ENCODE data around the gene PCDHGA10. TPM values are rescaled to one million over a fixed set of nuclear protein-coding genes. Genes with fewer than 3 reads are reported as not detected.

The PCDHGA10 gene
- total RNA-seq, 1 experiment from 2014 or later = 3.8 TPM

- RAD21 ChIA-PET (ENCODE audit: low non-redundant PET in 1 of 2, low total read pairs in 2 of 2, uncharacterized antibody in 2 of 2, unreplicated experiment in 2 of 2) = no interaction called here
- no peaks in the 10 kb centered on the region for H3K79me2 ChIP-seq (ENCODE audit: insufficient read depth, low read length)
- no peaks in the 10 kb centered on the region for H4K20me1 ChIP-seq (ENCODE audit: insufficient read depth)
- no peaks in the 10 kb centered on the region for H3K9me2 ChIP-seq (ENCODE audit: insufficient read depth)
- no TSS peak for BruUV-seq (replicated peaks)
- intact Hi-C loops (cut with micrococcal nuclease) = no loop called here
- H2AFZ ChIP-seq (ENCODE audit: low read depth, low read length, poor library complexity, severe bottlenecking) = no peak within 1 kb of the TSS
- CTCF ChIA-PET = no interaction called here
- H3K4me3 ChIP-seq (replicated peaks in 1 of 2; ENCODE audit: low read depth in 1 of 2, low read length in 2 of 2) = no peak within 1 kb of the TSS
- no peaks in the 10 kb centered on the region for H3K27me3 ChIP-seq (ENCODE audit: insufficient read depth, low read length)
- no peak within 1 kb of the TSS for H3K27ac ChIP-seq (ENCODE audit: low read depth, low read length)
- H3K9ac ChIP-seq (ENCODE audit: low read length) = no peak within 1 kb of the TSS
- no peaks in the 10 kb centered on the region for H3K4me1 ChIP-seq (ENCODE audit: control insufficient read depth in 1 of 2, insufficient read depth in 2 of 2, low read length in 2 of 2)
- TF ChIP-seq ELF1 (IDR thresholded peaks at IDR 0.05; ENCODE audit: borderline replicate concordance, low read depth) (no peak), ATF3 (IDR thresholded peaks at IDR 0.05) (no peak), EGR1 (IDR thresholded peaks at IDR 0.05; ENCODE audit: low read depth) (no peak)
- H3K9me3 ChIP-seq (ENCODE audit: control insufficient read depth in 1 of 2, insufficient read depth in 1 of 2, low read depth in 1 of 2, low read length in 2 of 2) = no peaks in the 10 kb centered on the region; a peak in 2 of 4 replicates
- no peak within 1 kb of the TSS for H3K4me2 ChIP-seq (ENCODE audit: low read length)
- POLR2A ChIA-PET = no interaction called here
- ATAC-seq (no peak), DNase-seq (ENCODE audit: low read depth, low spot score) (no peak)
- H3K36me3 ChIP-seq (ENCODE audit: control insufficient read depth in 1 of 2, insufficient read depth in 2 of 2, low read length in 2 of 2) = no peaks in the 10 kb centered on the region
Measured at GRCh38 chr5:141382469-141383294, 30.1 kb upstream of the PCDHGA10 start, which contains the start of gene PCDHGA7. Gene PCDHGA7, plus strand, starts transcription at chr5:141382742. Its CDS starts 158 bp downstream, at chr5:141382900.

- Histone ChIP-seq H2AFZ (ENCODE audit: low read depth, low read length, poor library complexity, severe bottlenecking) (no peak overlapping the region), H3K4me2 (ENCODE audit: low read length) (no peak overlapping the region), H3K27me3 (ENCODE audit: insufficient read depth, low read length) (no peaks in the 10 kb centered on the region), H3K9me3 (ENCODE audit: control insufficient read depth in 1 of 2, insufficient read depth in 1 of 2, low read depth in 1 of 2, low read length in 2 of 2) (no peaks in the 10 kb centered on the region; a peak in 2 of 4 replicates), H3K4me3 (replicated peaks in 1 of 2; ENCODE audit: low read depth in 1 of 2, low read length in 2 of 2) (no peak overlapping the region), H3K36me3 (ENCODE audit: control insufficient read depth in 1 of 2, insufficient read depth in 2 of 2, low read length in 2 of 2) (no peaks in the 10 kb centered on the region), H3K79me2 (ENCODE audit: insufficient read depth, low read length) (no peaks in the 10 kb centered on the region), H3K9ac (ENCODE audit: low read length) (no peak overlapping the region), H3K4me1 (ENCODE audit: control insufficient read depth in 1 of 2, insufficient read depth in 2 of 2, low read length in 2 of 2) (no peaks in the 10 kb centered on the region), H4K20me1 (ENCODE audit: insufficient read depth) (no peaks in the 10 kb centered on the region), H3K9me2 (ENCODE audit: insufficient read depth) (no peaks in the 10 kb centered on the region), H3K27ac (ENCODE audit: low read depth, low read length) (no peak overlapping the region)
- no TSS peak for BruUV-seq (replicated peaks)
- DNase-seq (ENCODE audit: low read depth, low spot score) (no peak), ATAC-seq (no peak)
- intact Hi-C loops (cut with micrococcal nuclease) = no loop called here
- TF ChIP-seq MAX (IDR thresholded peaks at IDR 0.05) (no peak), RAD21 (IDR thresholded peaks at IDR 0.05; ENCODE audit: low read depth) (no peak), ELF1 (IDR thresholded peaks at IDR 0.05; ENCODE audit: borderline replicate concordance, low read depth) (no peak), ZBTB33 (IDR thresholded peaks at IDR 0.05; ENCODE audit: extremely low read depth, insufficient replicate concordance, low read length) (no peak), ATF3 (IDR thresholded peaks at IDR 0.05) (no peak), FOSL1 (IDR thresholded peaks at IDR 0.05; ENCODE audit: low read depth) (no peak), POLR2A (IDR thresholded peaks at IDR 0.05; ENCODE audit: borderline replicate concordance, extremely low read depth, insufficient read depth, insufficient read length) (no peak), EGR1 (IDR thresholded peaks at IDR 0.05; ENCODE audit: low read depth) (no peak), EZH2 (IDR thresholded peaks at IDR 0.05) (no peak), JUND (IDR thresholded peaks at IDR 0.05) (no peak), CTCF (IDR thresholded peaks at IDR 0.05 in 2 of 3, conservative IDR thresholded peaks at IDR 0.05 in 1 of 3; ENCODE audit: borderline replicate concordance in 1 of 3, insufficient read depth in 1 of 3, low read depth in 2 of 3, low read length in 2 of 3) (no peak), CBX3 (IDR thresholded peaks at IDR 0.05; ENCODE audit: low read depth) (no peak), SP1 (IDR thresholded peaks at IDR 0.05; ENCODE audit: low read depth) (no peak), SRF (IDR thresholded peaks at IDR 0.05; ENCODE audit: low read depth) (no peak)
- ChIA-PET RAD21 (ENCODE audit: low non-redundant PET in 1 of 2, low total read pairs in 2 of 2, uncharacterized antibody in 2 of 2, unreplicated experiment in 2 of 2) (no interaction called here), CTCF (no interaction called here), POLR2A (no interaction called here)
Measured at GRCh38 chr5:141383345-141383744, 29.4 kb upstream of the PCDHGA10 start.
